Large intestine (tissue), 3 donors: ENCODE data around the gene TOMM7. TPM values are rescaled to one million over a fixed set of nuclear protein-coding genes. Genes with fewer than 3 reads are reported as not detected.

Experiments
- DNase-seq, 2 donors: peaks; one replicate each; pipeline versions ENCODE4 v3.0.0 to v3.0.0-alpha.2; 2013
- H3K27ac ChIP-seq: one replicate; pipeline ENCODE4 v1.5.1; 2013; ENCODE audit warnings: low read length
- H3K27me3 ChIP-seq: 2 replicates; pipeline ENCODE4 v1.6.1; 2013; ENCODE audit warnings: low read length; ENCODE audit not compliant: control insufficient read depth, insufficient read depth
- H3K36me3 ChIP-seq: 2 replicates; pipeline ENCODE4 v1.6.1; 2013; ENCODE audit warnings: low read length; ENCODE audit not compliant: control insufficient read depth, insufficient read depth
- H3K4me1 ChIP-seq: one replicate; pipeline ENCODE4 v1.6.1; 2013; ENCODE audit warnings: low read length; ENCODE audit not compliant: control insufficient read depth, insufficient read depth
- H3K4me3 ChIP-seq: one replicate; pipeline ENCODE4 v1.5.1; 2013; ENCODE audit warnings: low read length
- H3K9me3 ChIP-seq: one replicate; pipeline ENCODE4 v1.6.1; 2013; ENCODE audit warnings: mild to moderate bottlenecking, low read depth, low read length, moderate library complexity; ENCODE audit not compliant: control insufficient read depth
- WGBS: methylation state at CpG from one replicate; pipeline ENCODE4 v1.1.5; 2013; ENCODE audit warnings: low lambda C conversion rate; ENCODE audit not compliant: insufficient coverage; 5-methylcytosine and 5-hydroxymethylcytosine counted together
- polyA plus RNA-seq: library from polyadenylated mRNA; unstranded; fragments of 120-200 nt; gene quantifications from one replicate; pipeline ENCODE4 v1.2.1, GENCODE V29; 2013

The TOMM7 gene
- polyA plus RNA-seq, 1 donor: 536 TPM

DNA sequence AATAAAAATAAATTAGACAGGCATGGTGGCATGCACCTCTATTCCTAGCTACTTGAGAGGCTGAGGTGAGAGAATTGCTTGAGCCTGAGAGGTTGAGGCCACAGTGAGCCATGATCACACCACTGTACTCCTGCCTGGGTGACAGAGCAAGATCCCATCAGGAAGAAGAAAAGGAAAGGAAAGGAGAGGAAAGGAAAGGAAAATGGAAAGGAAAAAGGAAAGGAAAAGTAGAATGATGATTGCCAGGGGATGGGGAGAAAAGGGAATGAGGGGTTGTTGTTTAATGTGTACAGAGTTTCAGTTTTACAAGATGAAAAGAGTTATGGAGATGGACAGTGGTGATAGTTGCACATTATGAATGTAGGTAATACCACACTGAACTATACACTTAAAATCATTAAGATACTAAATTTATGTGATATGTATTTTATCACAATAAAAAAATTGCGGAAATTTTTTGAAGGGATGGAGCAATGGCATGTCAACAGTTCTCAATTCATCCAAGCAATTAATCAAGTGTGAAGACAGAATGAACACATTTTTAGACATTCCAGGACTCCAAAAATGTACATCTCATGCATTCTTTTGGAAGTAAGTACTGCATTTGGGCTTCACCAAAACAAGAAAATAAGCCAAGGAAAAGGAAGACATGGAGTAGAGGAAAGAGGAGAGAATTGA is 51.3 kb downstream of the TOMM7 start:
- no peaks in the 10 kb centered on the region for H3K4me1 ChIP-seq
- DNase-seq: no peak
- H3K27me3 ChIP-seq: no peaks in the 10 kb centered on the region
- no peaks in the 10 kb centered on the region for H3K36me3 ChIP-seq
- no CpG with 5 or more reads among the region's 1 CpG for WGBS
- no peak overlapping the region for H3K27ac ChIP-seq
- H3K4me3 ChIP-seq: no peak overlapping the region
- no peaks in the 10 kb centered on the region for H3K9me3 ChIP-seq

DNA sequence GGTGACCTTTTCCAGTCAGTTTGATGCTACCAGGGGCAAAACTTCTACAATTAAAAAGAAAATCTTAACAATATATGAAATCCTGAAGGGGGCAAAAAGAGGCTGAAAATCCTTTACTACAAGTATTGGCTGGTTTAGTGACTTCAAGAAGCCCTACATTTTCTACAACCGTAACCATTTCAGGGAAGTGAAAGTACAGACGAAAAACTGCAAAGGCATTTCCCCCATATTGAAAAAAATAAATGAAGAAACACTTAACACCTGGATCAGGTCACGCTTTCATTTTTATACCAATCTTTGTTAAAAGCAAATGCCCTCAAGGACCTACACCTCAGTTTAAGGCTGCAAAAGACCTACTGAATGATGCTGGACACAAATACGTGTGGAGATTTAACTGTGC is 57.0 kb downstream of the TOMM7 start:
- DNase-seq: no peak
- no peaks in the 10 kb centered on the region for H3K4me1 ChIP-seq
- no peak overlapping the region for H3K27ac ChIP-seq
- H3K4me3 ChIP-seq: no peak overlapping the region
- no peaks in the 10 kb centered on the region for H3K36me3 ChIP-seq
- WGBS: 100% methylated on average over 1 of the region's 4 CpGs
- no peaks in the 10 kb centered on the region for H3K9me3 ChIP-seq
- H3K27me3 ChIP-seq: no peaks in the 10 kb centered on the region

Other genes starting within 250 kb of the TOMM7 start
- gene IL6, start 95.6 kb downstream of the TOMM7 start, polyA plus RNA-seq: 2.1 TPM
- gene HYCC1, start 191.3 kb upstream of the TOMM7 start, polyA plus RNA-seq: 39.0 TPM